HCT116 (cell line): ENCODE data around the gene WFDC1. TPM values are rescaled to one million over a fixed set of nuclear protein-coding genes. Genes with fewer than 3 reads are reported as not detected.

ENCODE experiments used
- ATAC-seq: fragments of 200-7000 bp; cut with Tn5 transposase; 2 replicates; pipeline ENCODE4 v1.9.1; 2020; ENCODE audit warnings: mild to moderate bottlenecking, moderate library complexity
- BruUV-seq: library from RNA; stranded (reverse); fragments of 400-500 nt; replicated peaks from 2 replicates; lab custom pipeline; 2021; lab: Mats Ljungman, UMichigan
- CTCF ChIA-PET: fragments of 300-600 bp; sonication (Branson Sonifier 250); formaldehyde crosslinking; loops from one replicate; lab custom pipeline; 2021; ENCODE audit warnings: antibody characterized with exemption; lab: Charles Lee
- POLR2A ChIA-PET: fragments of 300-600, 350-600 bp; sonication (Branson Sonifier 250); formaldehyde crosslinking; loops from one replicate; lab custom pipeline; 2021; ENCODE audit warnings: antibody characterized with exemption; lab: Charles Lee
- RAD21 ChIA-PET, 2 experiments: fragments of 300-600 bp; sonication (Branson Sonifier 250); formaldehyde crosslinking; loops; one replicate each; lab custom pipeline; 2023; ENCODE audit warnings: low total read pairs in 2 of 2; ENCODE audit not compliant: uncharacterized antibody in 2 of 2, unreplicated experiment in 2 of 2, low non-redundant PET in 1 of 2; lab: Charles Lee
- DNase-seq: peaks from one replicate; pipeline ENCODE4 v3.0.0-alpha.2; 2010; ENCODE audit warnings: low read depth, low spot score
- H2AFZ ChIP-seq: fragments of 200-600 bp; shearing (Covaris generic), sonication (generic); 2 replicates; pipeline ENCODE4 v1.6.1; 2017; ENCODE audit warnings: low read depth, mixed run types, mixed read lengths, antibody characterized with exemption, low read length; ENCODE audit not compliant: poor library complexity, severe bottlenecking
- H3K27ac ChIP-seq: 2 replicates; pipeline ENCODE4 v1.5.1; 2012; ENCODE audit warnings: low read depth, low read length
- H3K27me3 ChIP-seq: fragments of 200-600 bp; sonication (generic); 2 replicates; pipeline ENCODE4 v1.6.1; 2016; ENCODE audit warnings: mixed run types, low read length, mixed read lengths; ENCODE audit not compliant: insufficient read depth
- H3K36me3 ChIP-seq, 2 experiments: fragments of 200-500 bp in 1 of 2; fragments of 200-600 bp in 1 of 2; sonication (Bioruptor generic) in 1 of 2; sonication (generic) in 1 of 2; 2 replicates each; pipeline versions ENCODE4 v1.5.1 to v1.6.1; 2014 to 2016; ENCODE audit warnings: low read length in 2 of 2, inconsistent platforms in 1 of 2, mixed read lengths in 1 of 2, mixed run types in 1 of 2; ENCODE audit not compliant: insufficient read depth in 2 of 2, control insufficient read depth in 1 of 2
- H3K4me1 ChIP-seq, 2 experiments: fragments of 200-600 bp in 1 of 2; sonication (generic) in 1 of 2; 2 replicates each; pipeline versions ENCODE4 v1.5.1 to v1.6.1; 2012 to 2017; ENCODE audit warnings: low read length in 2 of 2, inconsistent platforms in 1 of 2, mild to moderate bottlenecking in 1 of 2, mixed read lengths in 1 of 2, mixed run types in 1 of 2, moderate library complexity in 1 of 2; ENCODE audit not compliant: insufficient read depth in 2 of 2, control insufficient read depth in 1 of 2
- H3K4me2 ChIP-seq: fragments of 200-600 bp; sonication (generic); 2 replicates; pipeline ENCODE4 v1.6.1; 2017; ENCODE audit warnings: mixed run types, low read length, mixed read lengths
- H3K4me3 ChIP-seq, 2 experiments: fragments of 200-600 bp in 1 of 2; sonication (generic) in 1 of 2; replicated peaks in 1 of 2; 2 replicates each; pipeline ENCODE4 v1.5.1; 2011 to 2016; ENCODE audit warnings: low read length in 2 of 2, control low read depth in 1 of 2, low read depth in 1 of 2, mild to moderate bottlenecking in 1 of 2, mixed read lengths in 1 of 2, mixed run types in 1 of 2
- H3K79me2 ChIP-seq: fragments of 200-600 bp; sonication (generic); 2 replicates; pipeline ENCODE4 v1.6.1; 2017; ENCODE audit warnings: mild to moderate bottlenecking, mixed run types, low read length, moderate library complexity, mixed read lengths; ENCODE audit not compliant: insufficient read depth
- H3K9ac ChIP-seq: fragments of 200-600 bp; sonication (generic); 2 replicates; pipeline ENCODE4 v1.6.1; 2016; ENCODE audit warnings: low read length, mixed read lengths
- H3K9me2 ChIP-seq: fragments of 200-600 bp; sonication (generic), shearing (Covaris generic); 2 replicates; pipeline ENCODE4 v1.6.1; 2017; ENCODE audit warnings: mixed run types, mild to moderate bottlenecking, moderate library complexity; ENCODE audit not compliant: insufficient read depth
- H3K9me3 ChIP-seq, 2 experiments: fragments of 200-500 bp in 1 of 2; fragments of 200-600 bp in 1 of 2; sonication (Bioruptor generic) in 1 of 2; sonication (generic) in 1 of 2; 2 replicates each; pipeline ENCODE4 v1.6.1; 2014 to 2017; ENCODE audit warnings: low read length in 2 of 2, mixed read lengths in 2 of 2, inconsistent platforms in 1 of 2, low read depth in 1 of 2, mild to moderate bottlenecking in 1 of 2, mixed run types in 1 of 2, moderate library complexity in 1 of 2; ENCODE audit not compliant: control insufficient read depth in 1 of 2, insufficient read depth in 1 of 2
- H4K20me1 ChIP-seq: fragments of 200-600 bp; sonication (generic), shearing (Covaris generic); 2 replicates; pipeline ENCODE4 v1.6.1; 2017; ENCODE audit warnings: mixed run types, mild to moderate bottlenecking, moderate library complexity; ENCODE audit not compliant: insufficient read depth
- EZH2 ChIP-seq: fragments of 200-600 bp; sonication (generic); IDR thresholded peaks from 2 replicates; pipeline ENCODE4 v1.6.1; 2017; ENCODE audit warnings: antibody characterized with exemption, mixed run types
- EZH2phosphoT487 ChIP-seq: fragments of 200-600 bp; IDR thresholded peaks from 2 replicates; pipeline ENCODE4 v1.6.1; 2018; ENCODE audit warnings: antibody characterized with exemption, borderline replicate concordance
- POLR2AphosphoS5 ChIP-seq: IDR thresholded peaks from 2 replicates; pipeline ENCODE4 v1.6.1; 2011; ENCODE audit warnings: mild to moderate bottlenecking, low read depth, low read length, moderate library complexity
- RAD21 ChIP-seq: IDR thresholded peaks from 2 replicates; pipeline ENCODE4 v1.6.1; 2012; ENCODE audit warnings: low read depth, mild to moderate bottlenecking
- REST ChIP-seq: IDR thresholded peaks from 2 replicates; pipeline ENCODE4 v1.6.1; 2012; ENCODE audit warnings: low read depth
- intact Hi-C: fragments of 100-400 bp; cut with micrococcal nuclease; formaldehyde crosslinking; loops from 2 replicates; pipeline ENCODE4 v1.10.0; 2022
- total RNA-seq: library from RNA; stranded (reverse); gene quantifications from one replicate; pipeline ENCODE4 v1.2.1, GENCODE V29; 2021; ENCODE audit not compliant: unreplicated experiment

WFDC1 gene
- total RNA-seq, 1 experiment from 2014 or later, result 0.42 TPM

DNA sequence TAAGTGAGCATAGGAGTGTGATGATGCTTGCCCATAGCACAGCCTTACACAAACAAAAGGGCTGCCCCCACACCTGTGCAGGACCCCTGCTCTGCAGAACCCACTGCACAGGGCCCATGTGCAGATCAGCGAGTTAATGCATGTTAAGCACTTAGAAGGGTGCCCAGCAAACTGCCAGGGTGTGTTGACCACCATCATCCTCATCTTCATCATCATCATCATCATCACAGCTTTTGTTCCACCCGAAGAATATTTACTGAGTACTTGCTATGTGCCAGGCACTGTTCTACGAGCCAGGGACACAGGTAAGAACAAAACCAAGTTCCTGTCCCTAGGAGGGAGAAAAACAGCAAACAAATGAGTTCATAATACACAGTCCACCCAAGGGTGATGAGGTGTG, 11.9 kb downstream of the WFDC1 start:
- CTCF ChIA-PET, result interaction anchor here (1.5 kb wide), 1 partner anchor 30 kb away, joined by 4 read pairs; no protein-coding TSS in a partner anchor
- no peak for TF ChIP-seq EZH2
- TF ChIP-seq EZH2phosphoT487, result no peak
- TF ChIP-seq REST, result no peak
- TF ChIP-seq RAD21, result no peak
- no peak for TF ChIP-seq POLR2AphosphoS5
- DNase-seq, result no peak
- H3K27me3 ChIP-seq, result peaks cover 6% of the 10 kb centered on the region; the same call in 1 of the 2 replicates
- no peak overlapping the region for H3K4me2 ChIP-seq
- RAD21 ChIA-PET, result no interaction called here
- no peak overlapping the region for H2AFZ ChIP-seq
- no peaks in the 10 kb centered on the region for H4K20me1 ChIP-seq
- H3K79me2 ChIP-seq, result no peaks in the 10 kb centered on the region
- POLR2A ChIA-PET, result no interaction called here
- BruUV-seq, result no TSS peak
- intact Hi-C loops, result loop anchor here (5.0 kb wide), 1 partner anchor 119 kb away; the partner anchor contains the start of gene TAF1C
- peaks cover 0 to 6% of the 10 kb centered on the region in 2 experiments; a peak in 1 of 4 replicates for H3K4me1 ChIP-seq
- H3K36me3 ChIP-seq, result no peaks in the 10 kb centered on the region
- no peaks in the 10 kb centered on the region for H3K9me2 ChIP-seq
- H3K9ac ChIP-seq, result no peak overlapping the region
- no peaks in the 10 kb centered on the region for H3K9me3 ChIP-seq
- ATAC-seq, result no peak
- no peak overlapping the region for H3K4me3 ChIP-seq
- H3K27ac ChIP-seq, result no peak overlapping the region
